Right lobe of liver (tissue), 6 donors: ENCODE results near the gene ANTXRL. TPM values are rescaled to one million over a fixed set of nuclear protein-coding genes. Genes with fewer than 3 reads are reported as not detected.

Experiments
- ATAC-seq, 4 donors: fragments of 200-7000 bp; cut with Tn5 transposase; one replicate each; pipeline ENCODE4 v1.9.1; 2020; ENCODE audit warnings: mild to moderate bottlenecking in 4 of 4, moderate library complexity in 4 of 4
- DNase-seq, 3 donors: peaks; one replicate each; pipeline ENCODE4 v3.0.0-alpha.2; 2020
- H3K27ac ChIP-seq, 3 donors: fragments of 200-600 bp; one replicate each; pipeline ENCODE4 v1.8.0; 2022
- H3K27me3 ChIP-seq, 2 donors: fragments of 200-600 bp; one replicate each; pipeline ENCODE4 v1.8.0; 2022
- H3K36me3 ChIP-seq, 4 donors: fragments of 200-600 bp; sonication (generic) in 1 of 4; one replicate each; pipeline versions ENCODE4 v1.5.1 to v1.8.0; 2017 to 2022; ENCODE audit warnings: control low read depth in 1 of 4
- H3K4me1 ChIP-seq, 4 donors: fragments of 200-600 bp; sonication (generic) in 1 of 4; one replicate each; pipeline versions ENCODE4 v1.5.1 to v1.8.0; 2017 to 2022; ENCODE audit warnings: control low read depth in 1 of 4
- H3K4me3 ChIP-seq, 3 donors: fragments of 200-600 bp; one replicate each; pipeline ENCODE4 v1.8.0; 2022
- H3K9me3 ChIP-seq, 4 donors: fragments of 200-600 bp; sonication (generic) in 1 of 4; one replicate each; pipeline versions ENCODE4 v1.5.1 to v1.8.0; 2017 to 2022; ENCODE audit warnings: control low read depth in 1 of 4
- CTCF ChIP-seq, 4 donors: fragments of 200-600 bp in 3 of 4; fragments of 450-650 bp in 1 of 4; IDR thresholded peaks; one replicate each; pipeline versions ENCODE4 v1.5.1 to v1.8.0; 2016 to 2022; ENCODE audit warnings: antibody characterized with exemption in 4 of 4, mild to moderate bottlenecking in 2 of 4
- POLR2A ChIP-seq: fragments of 450-650 bp; IDR thresholded peaks from one replicate; pipeline ENCODE4 v1.6.1; 2017; ENCODE audit warnings: antibody characterized with exemption, mild to moderate bottlenecking
- WGBS: methylation state at CpG from one replicate; pipeline ENCODE4 v1.1.6; 2018; ENCODE audit warnings: low coverage, low lambda C conversion rate; ENCODE audit not compliant: insufficient coverage; ENCODE audit errors: missing lambda C conversion rate; 5-methylcytosine and 5-hydroxymethylcytosine counted together
- intact Hi-C, 2 donors: fragments of 100-400 bp; cut with DNase I; formaldehyde crosslinking; loops; one replicate each; pipeline versions ENCODE4 v1.11.2 to v1.14.1; 2022
- total RNA-seq, 6 experiments: library from RNA; depleted of rRNA in 2 of 6; stranded (reverse); fragments of >200 nt in 2 of 6; fragmentation: NEBNext Ultra II Directional in 3 of 6; extraction: Animal tissue kit (Norgen Biotek cat#: 25700) in 3 of 6; gene quantifications; one replicate each; pipeline versions ENCODE4 v1.1.0 to v1.2.4, GENCODE V29; 2016 to 2023
- donor health status: DM: no; HTN: yes; CAD: no.
- donor health status: DM: no; HTN: no; CAD: no.
- donor health status: DM: no; HTN: no; CAD: no.
- donor health status: DM: no; HTN: yes; CAD: no.
- donor health status: DM: no; HTN: yes; CAD: no.

The ANTXRL gene
- total RNA-seq, 6 experiments from 2014 or later: not detected

- TF ChIP-seq CTCF (IDR thresholded peaks at IDR 0.05) (no peak), POLR2A (no peak)
- no peak overlapping the region for H3K4me3 ChIP-seq
- no peaks in the 10 kb centered on the region for H3K27me3 ChIP-seq
- no peaks in the 10 kb centered on the region for H3K4me1 ChIP-seq
- H3K27ac ChIP-seq: no peak overlapping the region
- DNase-seq (peak in 1 of 3 donors; percentile 37), ATAC-seq (no peak)
- H3K36me3 ChIP-seq: no peaks in the 10 kb centered on the region
- H3K9me3 ChIP-seq: no peaks in the 10 kb centered on the region
- intact Hi-C loops: no loop called here
- WGBS: 100% methylated on average over 1 of the region's 10 CpGs
Measured at GRCh38 chr10:46307281-46308112, 20.7 kb downstream of the ANTXRL start.

- H3K4me3 ChIP-seq: no peak overlapping the region
- no peaks in the 10 kb centered on the region for H3K4me1 ChIP-seq
- no peak for ATAC-seq
- WGBS: no CpG with 5 or more reads among the region's 4 CpGs
- intact Hi-C loops: no loop called here
- H3K27me3 ChIP-seq: no peaks in the 10 kb centered on the region
- no peak overlapping the region for H3K27ac ChIP-seq
- DNase-seq: no peak
- TF ChIP-seq CTCF (IDR thresholded peaks at IDR 0.05): no peak
- TF ChIP-seq POLR2A: no peak
- no peaks in the 10 kb centered on the region for H3K36me3 ChIP-seq
- H3K9me3 ChIP-seq: no peaks in the 10 kb centered on the region
Measured at GRCh38 chr10:46308113-46308415, 21.3 kb downstream of the ANTXRL start.

GRCh38 chr10:46308666-46309450 lies 22.1 kb downstream of the ANTXRL start:
- H3K9me3 ChIP-seq: no peaks in the 10 kb centered on the region
- no peak overlapping the region for H3K4me3 ChIP-seq
- intact Hi-C loops: no loop called here
- TF ChIP-seq POLR2A (no peak), CTCF (IDR thresholded peaks at IDR 0.05) (no peak)
- WGBS: 96% methylated on average over 4 of the region's 21 CpGs
- no peaks in the 10 kb centered on the region for H3K27me3 ChIP-seq
- ATAC-seq: no peak
- H3K36me3 ChIP-seq: no peaks in the 10 kb centered on the region
- H3K27ac ChIP-seq: no peak overlapping the region
- DNase-seq: peak in 1 of 3 donors; percentile 34
- no peaks in the 10 kb centered on the region for H3K4me1 ChIP-seq

- Histone ChIP-seq H3K9me3 (no peaks in the 10 kb centered on the region), H3K27me3 (no peaks in the 10 kb centered on the region), H3K4me3 (no peak overlapping the region), H3K27ac (no peak overlapping the region), H3K4me1 (no peaks in the 10 kb centered on the region), H3K36me3 (no peaks in the 10 kb centered on the region)
- WGBS: 60% methylated on average over 4 of the region's 9 CpGs
- peak in 1 of 4 donors; percentile 20 for ATAC-seq
- TF ChIP-seq CTCF (IDR thresholded peaks at IDR 0.05) (no peak), POLR2A (no peak)
- intact Hi-C loops: no loop called here
- no peak for DNase-seq
Measured at GRCh38 chr10:46309511-46310142, 22.8 kb downstream of the ANTXRL start.
